ENCODE results near the gene SHISA9. TPM values are rescaled to one million over a fixed set of nuclear protein-coding genes. Genes with fewer than 3 reads are reported as not detected.

Gene SHISA9
- total RNA-seq, 1 experiment from 2014 or later: not detected

DNA sequence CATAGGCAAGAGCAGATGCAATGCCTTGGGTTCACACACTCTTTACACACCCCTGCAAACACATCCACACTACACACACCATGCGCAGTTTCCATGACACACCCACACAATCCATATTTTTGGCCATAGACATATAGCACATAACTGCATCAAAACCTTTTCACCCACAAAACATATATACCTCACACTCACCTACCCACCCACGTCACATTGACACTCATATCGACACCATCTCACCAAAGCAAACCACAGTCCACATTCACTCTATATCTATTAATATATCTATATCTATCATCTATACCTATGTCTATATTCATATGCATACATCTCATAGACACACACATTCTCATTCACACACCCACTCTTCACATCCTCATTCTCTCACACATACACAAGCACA, 246.9 kb downstream of the SHISA9 start:
- ATAC-seq (no peak), DNase-seq (ENCODE audit: low read depth, low spot score) (no peak)
- intact Hi-C loops (cut with micrococcal nuclease): no loop called here
- no TSS peak for BruUV-seq (replicated peaks)
- CTCF ChIA-PET: no interaction called here
- TF ChIP-seq EZH2 (IDR thresholded peaks at IDR 0.05) (no peak), YY1 (IDR thresholded peaks at IDR 0.05; ENCODE audit: extremely low read depth, insufficient replicate concordance, low read depth, low read length) (no peak), CBX3 (IDR thresholded peaks at IDR 0.05; ENCODE audit: low read depth) (no peak), JUND (IDR thresholded peaks at IDR 0.05) (no peak), EGR1 (IDR thresholded peaks at IDR 0.05; ENCODE audit: low read depth) (no peak), POLR2AphosphoS5 (IDR thresholded peaks at IDR 0.05; ENCODE audit: low read depth, low read length) (no peak), SP1 (IDR thresholded peaks at IDR 0.05; ENCODE audit: low read depth) (no peak), POLR2A (IDR thresholded peaks at IDR 0.05; ENCODE audit: borderline replicate concordance, extremely low read depth, insufficient read depth, insufficient read length) (no peak), CEBPB (IDR thresholded peaks at IDR 0.05; ENCODE audit: low read depth) (no peak), ZFX (IDR thresholded peaks at IDR 0.05) (no peak), EZH2phosphoT487 (IDR thresholded peaks at IDR 0.05; ENCODE audit: borderline replicate concordance) (no peak), ELF1 (IDR thresholded peaks at IDR 0.05; ENCODE audit: borderline replicate concordance, low read depth) (no peak), TCF7L2 (IDR thresholded peaks at IDR 0.05; ENCODE audit: borderline replicate concordance, extremely low read depth, insufficient read depth, insufficient read length) (no peak), ZNF274 (IDR thresholded peaks at IDR 0.05; ENCODE audit: low read depth, low read length) (no peak)
- TF ChIP-seq, protein P1, sequence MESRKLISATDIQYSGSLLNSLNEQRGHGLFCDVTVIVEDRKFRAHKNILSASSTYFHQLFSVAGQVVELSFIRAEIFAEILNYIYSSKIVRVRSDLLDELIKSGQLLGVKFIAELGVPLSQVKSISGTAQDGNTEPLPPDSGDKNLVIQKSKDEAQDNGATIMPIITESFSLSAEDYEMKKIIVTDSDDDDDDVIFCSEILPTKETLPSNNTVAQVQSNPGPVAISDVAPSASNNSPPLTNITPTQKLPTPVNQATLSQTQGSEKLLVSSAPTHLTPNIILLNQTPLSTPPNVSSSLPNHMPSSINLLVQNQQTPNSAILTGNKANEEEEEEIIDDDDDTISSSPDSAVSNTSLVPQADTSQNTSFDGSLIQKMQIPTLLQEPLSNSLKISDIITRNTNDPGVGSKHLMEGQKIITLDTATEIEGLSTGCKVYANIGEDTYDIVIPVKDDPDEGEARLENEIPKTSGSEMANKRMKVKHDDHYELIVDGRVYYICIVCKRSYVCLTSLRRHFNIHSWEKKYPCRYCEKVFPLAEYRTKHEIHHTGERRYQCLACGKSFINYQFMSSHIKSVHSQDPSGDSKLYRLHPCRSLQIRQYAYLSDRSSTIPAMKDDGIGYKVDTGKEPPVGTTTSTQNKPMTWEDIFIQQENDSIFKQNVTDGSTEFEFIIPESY (IDR thresholded peaks at IDR 0.05; ENCODE audit: extremely low read depth, insufficient replicate concordance, low read length): no peak
- POLR2A ChIA-PET: no interaction called here
- no peaks in the 10 kb centered on the region for H3K36me3 ChIP-seq (ENCODE audit: control insufficient read depth in 1 of 2, insufficient read depth in 2 of 2, low read length in 2 of 2)
- H4K20me1 ChIP-seq (ENCODE audit: insufficient read depth): no peaks in the 10 kb centered on the region
- H2AFZ ChIP-seq (ENCODE audit: low read depth, low read length, poor library complexity, severe bottlenecking): no peak overlapping the region
- no peaks in the 10 kb centered on the region for H3K27me3 ChIP-seq (ENCODE audit: insufficient read depth, low read length)
- no peaks in the 10 kb centered on the region for H3K4me1 ChIP-seq (ENCODE audit: control insufficient read depth in 1 of 2, insufficient read depth in 2 of 2, low read length in 2 of 2)
- H3K9me3 ChIP-seq (ENCODE audit: control insufficient read depth in 1 of 2, insufficient read depth in 1 of 2, low read depth in 1 of 2, low read length in 2 of 2): no peaks in the 10 kb centered on the region
- H3K27ac ChIP-seq (ENCODE audit: low read depth, low read length): no peak overlapping the region
- H3K4me2 ChIP-seq (ENCODE audit: low read length): no peak overlapping the region
- H3K4me3 ChIP-seq (replicated peaks in 1 of 2; ENCODE audit: low read depth in 1 of 2, low read length in 2 of 2): no peak overlapping the region
- H3K9ac ChIP-seq (ENCODE audit: low read length): no peak overlapping the region
- H3K79me2 ChIP-seq (ENCODE audit: insufficient read depth, low read length): no peaks in the 10 kb centered on the region
- H3K9me2 ChIP-seq (ENCODE audit: insufficient read depth): no peaks in the 10 kb centered on the region
- RAD21 ChIA-PET (ENCODE audit: low non-redundant PET in 1 of 2, low total read pairs in 2 of 2, uncharacterized antibody in 2 of 2, unreplicated experiment in 2 of 2): no interaction called here
